Kidney epithelial cell (primary cell): ENCODE data around the gene PNMA1. TPM values are rescaled to one million over a fixed set of nuclear protein-coding genes. Genes with fewer than 3 reads are reported as not detected.

Source experiments
- DNase-seq: peaks from one replicate; pipeline ENCODE4 v3.0.0-alpha.2; 2010; ENCODE audit warnings: low read depth
- H3K27me3 ChIP-seq: 2 replicates; pipeline ENCODE4 v1.6.0; 2011; ENCODE audit warnings: low read length; ENCODE audit not compliant: control insufficient read depth, insufficient read depth
- H3K36me3 ChIP-seq: 2 replicates; pipeline ENCODE4 v1.5.1; 2011; ENCODE audit warnings: low read length; ENCODE audit not compliant: control insufficient read depth, insufficient read depth
- H3K4me3 ChIP-seq: 2 replicates; pipeline ENCODE4 v1.5.1; 2011; ENCODE audit warnings: low read depth, mild to moderate bottlenecking, control low read depth, low read length
- CTCF ChIP-seq: IDR thresholded peaks from 2 replicates; pipeline ENCODE4 v1.5.1; 2011; ENCODE audit warnings: mild to moderate bottlenecking, moderate library complexity, low read length, control low read depth, inconsistent platforms; ENCODE audit not compliant: insufficient read depth, poor library complexity, severe bottlenecking
- total RNA-seq: library from RNA; depleted of rRNA; stranded (reverse); fragments of >200 nt; gene quantifications from 2 replicates; pipeline ENCODE4 v1.2.3, GENCODE V29; 2015

PNMA1 gene
- total RNA-seq, 1 donor from 2014 or later: 31.0 TPM

GRCh38 chr14:73739174-73739898, 25.2 kb upstream of the PNMA1 start:
- Histone ChIP-seq H3K36me3 (peaks cover 3% of the 10 kb centered on the region), H3K4me3 (no peak overlapping the region), H3K27me3 (no peaks in the 10 kb centered on the region)
- no peak for DNase-seq
- TF ChIP-seq CTCF: no peak

GRCh38 chr14:73738518-73739173, 24.5 kb upstream of the PNMA1 start:
- Histone ChIP-seq H3K4me3 (no peak overlapping the region), H3K27me3 (no peaks in the 10 kb centered on the region), H3K36me3 (peaks cover 3% of the 10 kb centered on the region)
- no peak for TF ChIP-seq CTCF
- DNase-seq: no peak

- Histone ChIP-seq H3K27me3 (no peaks in the 10 kb centered on the region), H3K36me3 (peaks cover 3% of the 10 kb centered on the region), H3K4me3 (no peak overlapping the region)
- no peak for DNase-seq
- TF ChIP-seq CTCF: no peak
Measured at GRCh38 chr14:73736842-73737241, 22.7 kb upstream of the PNMA1 start.

- Histone ChIP-seq H3K27me3 (no peaks in the 10 kb centered on the region), H3K36me3 (peaks cover 9% of the 10 kb centered on the region), H3K4me3 (no peak overlapping the region)
- no peak for DNase-seq
- no peak for TF ChIP-seq CTCF
Measured at GRCh38 chr14:73732006-73732405, 17.8 kb upstream of the PNMA1 start.

GRCh38 chr14:73731111-73731510, 16.9 kb upstream of the PNMA1 start:
- peaks cover 11% of the 10 kb centered on the region for H3K36me3 ChIP-seq
- DNase-seq: no peak
- no peak overlapping the region for H3K4me3 ChIP-seq
- TF ChIP-seq CTCF: no peak
- no peaks in the 10 kb centered on the region for H3K27me3 ChIP-seq
